Activated T-helper 1 cell treated with anti-CD3 and anti-CD28 coated beads, Interleukin-2, amount 50 U/mL, for 16 hours (primary cell): ENCODE measurements around the gene PGM5.
"Not testable (repeated sequence)": the region's sequence is repeated elsewhere in the genome, so short reads cannot be mapped to it uniquely, and the experiment has no call there.

Source experiments
- DNase-seq, 2 donors: peaks; one replicate each; pipeline ENCODE4 v3.0.0-alpha.2; 2020; ENCODE audit warnings: low read depth in 1 of 2, low spot score in 1 of 2

The PGM5 gene

GRCh38 chr9:68356380-68357118, at the start of gene PGM5:
Gene PGM5 (plus strand): TSS chr9:68356611. CDS start chr9:68357128, 517 bp downstream.
- not testable (repeated sequence) for DNase-seq

- DNase-seq: not testable (repeated sequence)
Measured at GRCh38 chr9:68307127-68307526, 49.3 kb upstream of the PGM5 start.

GRCh38 chr9:68307654-68308053, 48.8 kb upstream of the PGM5 start:
- not testable (repeated sequence) for DNase-seq

GRCh38 chr9:68311208-68311607, 45.2 kb upstream of the PGM5 start:
- not testable (repeated sequence) for DNase-seq

- DNase-seq: not testable (repeated sequence)
Measured at GRCh38 chr9:68318209-68318608, 38.2 kb upstream of the PGM5 start.

GRCh38 chr9:68323749-68324148, 32.7 kb upstream of the PGM5 start:
- not testable (repeated sequence) for DNase-seq

- DNase-seq: not testable (repeated sequence)
Measured at GRCh38 chr9:68324518-68324917, 31.9 kb upstream of the PGM5 start.

GRCh38 chr9:68329106-68329505, 27.3 kb upstream of the PGM5 start:
- not testable (repeated sequence) for DNase-seq

- not testable (repeated sequence) for DNase-seq
Measured at GRCh38 chr9:68330531-68331173, 25.8 kb upstream of the PGM5 start.

GRCh38 chr9:68332122-68332521, 24.3 kb upstream of the PGM5 start:
- not testable (repeated sequence) for DNase-seq

- DNase-seq: not testable (repeated sequence)
Measured at GRCh38 chr9:68335935-68336334, 20.5 kb upstream of the PGM5 start.

- DNase-seq: not testable (repeated sequence)
Measured at GRCh38 chr9:68336639-68337339, 19.6 kb upstream of the PGM5 start.

GRCh38 chr9:68338000-68338399, 18.4 kb upstream of the PGM5 start:
- not testable (repeated sequence) for DNase-seq

- DNase-seq: not testable (repeated sequence)
Measured at GRCh38 chr9:68342265-68343025, 14.0 kb upstream of the PGM5 start.

GRCh38 chr9:68343242-68343641, 13.2 kb upstream of the PGM5 start:
- not testable (repeated sequence) for DNase-seq

- DNase-seq: not testable (repeated sequence)
Measured at GRCh38 chr9:68343992-68344391, 12.4 kb upstream of the PGM5 start.

- DNase-seq: not testable (repeated sequence)
Measured at GRCh38 chr9:68351689-68352088, 4.7 kb upstream of the PGM5 start.

GRCh38 chr9:68355993-68356379, 425 bp upstream of the PGM5 start:
- not testable (repeated sequence) for DNase-seq

- not testable (repeated sequence) for DNase-seq
Measured at GRCh38 chr9:68357119-68357714, 806 bp downstream of the PGM5 start.

GRCh38 chr9:68366933-68367547, 10.6 kb downstream of the PGM5 start:
- not testable (repeated sequence) for DNase-seq
